GM12865 (cell line): ENCODE results near the gene SH3PXD2A.

Experiments used
- DNase-seq: peaks from one replicate; pipeline ENCODE4 v3.0.0; 2010; ENCODE audit warnings: low read depth
- H3K4me3 ChIP-seq: 2 replicates; pipeline ENCODE4 v1.5.1; 2011; ENCODE audit warnings: mild to moderate bottlenecking, low read depth, low read length, control low read depth
- TF ChIP-seq, protein P1 (sequence below): IDR thresholded peaks from 2 replicates; pipeline ENCODE4 v1.5.1; 2011; ENCODE audit warnings: low read length, control low read depth, low read depth, inconsistent platforms; ENCODE audit not compliant: insufficient read depth; ENCODE audit errors: missing control alignments

Gene SH3PXD2A

GRCh38 chr10:103726637-103727036 is 128.7 kb downstream of the SH3PXD2A start:
- DNase-seq: no peak
- TF ChIP-seq, protein P1, sequence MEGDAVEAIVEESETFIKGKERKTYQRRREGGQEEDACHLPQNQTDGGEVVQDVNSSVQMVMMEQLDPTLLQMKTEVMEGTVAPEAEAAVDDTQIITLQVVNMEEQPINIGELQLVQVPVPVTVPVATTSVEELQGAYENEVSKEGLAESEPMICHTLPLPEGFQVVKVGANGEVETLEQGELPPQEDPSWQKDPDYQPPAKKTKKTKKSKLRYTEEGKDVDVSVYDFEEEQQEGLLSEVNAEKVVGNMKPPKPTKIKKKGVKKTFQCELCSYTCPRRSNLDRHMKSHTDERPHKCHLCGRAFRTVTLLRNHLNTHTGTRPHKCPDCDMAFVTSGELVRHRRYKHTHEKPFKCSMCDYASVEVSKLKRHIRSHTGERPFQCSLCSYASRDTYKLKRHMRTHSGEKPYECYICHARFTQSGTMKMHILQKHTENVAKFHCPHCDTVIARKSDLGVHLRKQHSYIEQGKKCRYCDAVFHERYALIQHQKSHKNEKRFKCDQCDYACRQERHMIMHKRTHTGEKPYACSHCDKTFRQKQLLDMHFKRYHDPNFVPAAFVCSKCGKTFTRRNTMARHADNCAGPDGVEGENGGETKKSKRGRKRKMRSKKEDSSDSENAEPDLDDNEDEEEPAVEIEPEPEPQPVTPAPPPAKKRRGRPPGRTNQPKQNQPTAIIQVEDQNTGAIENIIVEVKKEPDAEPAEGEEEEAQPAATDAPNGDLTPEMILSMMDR: no peak

GRCh38 chr10:103725242-103725641 is 130.1 kb downstream of the SH3PXD2A start:
- no peak overlapping the region for H3K4me3 ChIP-seq
- TF ChIP-seq, protein P1: no peak
- DNase-seq: no peak

More at GRCh38 chr10:103726637-103727036, 128.7 kb downstream of the SH3PXD2A start:
- no peak overlapping the region for H3K4me3 ChIP-seq

GRCh38 chr10:103724771-103725170 is 130.6 kb downstream of the SH3PXD2A start:
- no peak for DNase-seq
- TF ChIP-seq, protein P1: no peak
- no peak overlapping the region for H3K4me3 ChIP-seq

DNA sequence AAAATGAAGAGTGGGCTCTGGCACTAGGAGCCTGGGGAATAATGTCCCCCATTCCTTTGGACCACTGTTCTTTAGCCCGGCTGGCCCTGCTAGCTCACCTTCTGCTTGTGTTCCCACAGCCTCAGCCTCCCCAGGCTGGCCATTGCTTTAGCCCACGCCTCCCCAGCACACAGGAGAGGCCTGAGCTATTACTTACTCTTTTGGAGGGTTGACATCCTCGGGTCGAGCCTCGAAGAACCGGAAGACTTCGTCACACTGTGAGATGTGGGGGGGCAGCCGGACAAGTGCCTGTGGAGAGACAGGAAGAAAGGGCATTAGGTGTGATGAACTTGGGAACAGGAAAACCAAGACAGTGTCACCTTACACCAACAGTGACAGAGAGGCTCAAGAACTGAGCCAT is 131.3 kb downstream of the SH3PXD2A start:
- TF ChIP-seq, protein P1: no peak
- no peak overlapping the region for H3K4me3 ChIP-seq

GRCh38 chr10:103723557-103723956 is 131.8 kb downstream of the SH3PXD2A start:
- no peak for DNase-seq
- TF ChIP-seq, protein P1: no peak
- H3K4me3 ChIP-seq: no peak overlapping the region

More for the DNA sequence above, 131.3 kb downstream of the SH3PXD2A start:
- no peak for DNase-seq

GRCh38 chr10:103722632-103723031 is 132.7 kb downstream of the SH3PXD2A start:
- TF ChIP-seq, protein P1: no peak
- H3K4me3 ChIP-seq: no peak overlapping the region
- DNase-seq: no peak

DNA sequence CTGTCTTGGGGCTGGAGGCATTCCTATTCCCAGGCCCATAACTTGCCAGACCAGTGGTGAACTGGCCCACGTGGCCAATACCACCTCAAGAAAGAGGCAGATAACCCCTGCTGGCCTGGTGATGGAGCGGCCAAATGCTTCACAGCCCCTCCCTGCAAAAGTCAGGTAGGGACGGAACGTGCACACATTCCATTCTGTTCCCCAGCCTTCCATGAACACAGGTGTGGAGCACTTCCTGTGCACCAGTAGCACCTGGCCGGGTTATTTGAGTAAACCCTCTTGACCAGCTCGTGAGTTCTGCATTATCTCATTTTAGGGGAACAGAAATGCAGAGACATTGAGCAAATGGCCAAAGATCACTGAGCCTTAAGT is 134.4 kb downstream of the SH3PXD2A start:
- no peak for DNase-seq
- H3K4me3 ChIP-seq: no peak overlapping the region
- TF ChIP-seq, protein P1: no peak
